Measurements from ENCODE around the gene ITFG2.

DNA sequence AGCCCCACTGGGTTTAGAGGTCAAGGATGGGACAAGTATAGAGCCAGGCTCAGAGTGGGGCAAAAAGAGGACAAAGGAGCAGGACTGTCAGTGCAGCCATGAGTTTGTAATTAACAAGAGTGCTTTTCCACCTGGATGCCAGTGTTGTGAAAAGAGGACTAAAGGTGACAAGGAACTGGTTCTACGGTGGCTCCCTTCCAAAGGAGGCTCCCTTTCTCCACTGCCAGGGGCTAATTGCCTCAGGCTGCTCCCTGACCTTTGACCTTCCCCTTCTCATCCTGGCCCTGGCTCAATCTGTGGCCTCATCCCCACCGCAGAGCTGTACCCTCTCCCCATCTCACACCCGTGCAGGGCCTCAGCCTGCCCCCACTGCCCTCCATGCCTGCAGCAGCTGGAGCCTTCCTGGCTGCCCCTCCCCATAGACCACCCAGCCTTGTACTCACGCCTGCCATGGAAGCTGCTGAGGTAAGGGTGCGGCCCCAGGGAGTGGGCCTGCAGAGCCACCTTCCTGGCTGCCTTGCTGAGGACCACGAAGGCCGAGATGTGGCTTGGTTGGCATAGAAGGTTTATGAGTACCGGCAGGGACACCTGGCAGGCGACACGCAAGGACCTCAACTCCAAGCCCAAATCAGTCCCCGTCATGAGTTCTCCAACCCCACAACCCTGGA lies 42.5 kb upstream of the ITFG2 start:
- TF ChIP-seq, protein P1, sequence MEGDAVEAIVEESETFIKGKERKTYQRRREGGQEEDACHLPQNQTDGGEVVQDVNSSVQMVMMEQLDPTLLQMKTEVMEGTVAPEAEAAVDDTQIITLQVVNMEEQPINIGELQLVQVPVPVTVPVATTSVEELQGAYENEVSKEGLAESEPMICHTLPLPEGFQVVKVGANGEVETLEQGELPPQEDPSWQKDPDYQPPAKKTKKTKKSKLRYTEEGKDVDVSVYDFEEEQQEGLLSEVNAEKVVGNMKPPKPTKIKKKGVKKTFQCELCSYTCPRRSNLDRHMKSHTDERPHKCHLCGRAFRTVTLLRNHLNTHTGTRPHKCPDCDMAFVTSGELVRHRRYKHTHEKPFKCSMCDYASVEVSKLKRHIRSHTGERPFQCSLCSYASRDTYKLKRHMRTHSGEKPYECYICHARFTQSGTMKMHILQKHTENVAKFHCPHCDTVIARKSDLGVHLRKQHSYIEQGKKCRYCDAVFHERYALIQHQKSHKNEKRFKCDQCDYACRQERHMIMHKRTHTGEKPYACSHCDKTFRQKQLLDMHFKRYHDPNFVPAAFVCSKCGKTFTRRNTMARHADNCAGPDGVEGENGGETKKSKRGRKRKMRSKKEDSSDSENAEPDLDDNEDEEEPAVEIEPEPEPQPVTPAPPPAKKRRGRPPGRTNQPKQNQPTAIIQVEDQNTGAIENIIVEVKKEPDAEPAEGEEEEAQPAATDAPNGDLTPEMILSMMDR (IDR thresholded peaks at IDR 0.05) = no peak
- TF ChIP-seq POLR2A (IDR thresholded peaks at IDR 0.05) = no peak

Data from ovary (tissue), 3 donors.